HCT116 (cell line): Measurements from ENCODE around the gene TRUB1. TPM values are rescaled to one million over a fixed set of nuclear protein-coding genes. Genes with fewer than 3 reads are reported as not detected.
"Not testable (repeated sequence)": the region's sequence is repeated elsewhere in the genome, so short reads cannot be mapped to it uniquely, and the experiment has no call there.

Experiments used
- ATAC-seq: fragments of 200-7000 bp; cut with Tn5 transposase; 2 replicates; pipeline ENCODE4 v1.9.1; 2020; ENCODE audit warnings: mild to moderate bottlenecking, moderate library complexity
- BruUV-seq: library from RNA; stranded (reverse); fragments of 400-500 nt; replicated peaks from 2 replicates; lab custom pipeline; 2021; lab: Mats Ljungman, UMichigan
- CTCF ChIA-PET: fragments of 300-600 bp; sonication (Branson Sonifier 250); formaldehyde crosslinking; loops from one replicate; lab custom pipeline; 2021; ENCODE audit warnings: antibody characterized with exemption; lab: Charles Lee
- POLR2A ChIA-PET: fragments of 300-600, 350-600 bp; sonication (Branson Sonifier 250); formaldehyde crosslinking; loops from one replicate; lab custom pipeline; 2021; ENCODE audit warnings: antibody characterized with exemption; lab: Charles Lee
- RAD21 ChIA-PET, 2 experiments: fragments of 300-600 bp; sonication (Branson Sonifier 250); formaldehyde crosslinking; loops; one replicate each; lab custom pipeline; 2023; ENCODE audit warnings: low total read pairs in 2 of 2; ENCODE audit not compliant: uncharacterized antibody in 2 of 2, unreplicated experiment in 2 of 2, low non-redundant PET in 1 of 2; lab: Charles Lee
- DNase-seq: peaks from one replicate; pipeline ENCODE4 v3.0.0-alpha.2; 2010; ENCODE audit warnings: low read depth, low spot score
- H2AFZ ChIP-seq: fragments of 200-600 bp; shearing (Covaris generic), sonication (generic); 2 replicates; pipeline ENCODE4 v1.6.1; 2017; ENCODE audit warnings: low read depth, mixed run types, mixed read lengths, antibody characterized with exemption, low read length; ENCODE audit not compliant: poor library complexity, severe bottlenecking
- H3K27ac ChIP-seq: 2 replicates; pipeline ENCODE4 v1.5.1; 2012; ENCODE audit warnings: low read depth, low read length
- H3K27me3 ChIP-seq: fragments of 200-600 bp; sonication (generic); 2 replicates; pipeline ENCODE4 v1.6.1; 2016; ENCODE audit warnings: mixed run types, low read length, mixed read lengths; ENCODE audit not compliant: insufficient read depth
- H3K36me3 ChIP-seq, 2 experiments: fragments of 200-500 bp in 1 of 2; fragments of 200-600 bp in 1 of 2; sonication (Bioruptor generic) in 1 of 2; sonication (generic) in 1 of 2; 2 replicates each; pipeline versions ENCODE4 v1.5.1 to v1.6.1; 2014 to 2016; ENCODE audit warnings: low read length in 2 of 2, inconsistent platforms in 1 of 2, mixed read lengths in 1 of 2, mixed run types in 1 of 2; ENCODE audit not compliant: insufficient read depth in 2 of 2, control insufficient read depth in 1 of 2
- H3K4me1 ChIP-seq, 2 experiments: fragments of 200-600 bp in 1 of 2; sonication (generic) in 1 of 2; 2 replicates each; pipeline versions ENCODE4 v1.5.1 to v1.6.1; 2012 to 2017; ENCODE audit warnings: low read length in 2 of 2, inconsistent platforms in 1 of 2, mild to moderate bottlenecking in 1 of 2, mixed read lengths in 1 of 2, mixed run types in 1 of 2, moderate library complexity in 1 of 2; ENCODE audit not compliant: insufficient read depth in 2 of 2, control insufficient read depth in 1 of 2
- H3K4me2 ChIP-seq: fragments of 200-600 bp; sonication (generic); 2 replicates; pipeline ENCODE4 v1.6.1; 2017; ENCODE audit warnings: mixed run types, low read length, mixed read lengths
- H3K4me3 ChIP-seq, 2 experiments: fragments of 200-600 bp in 1 of 2; sonication (generic) in 1 of 2; replicated peaks in 1 of 2; 2 replicates each; pipeline ENCODE4 v1.5.1; 2011 to 2016; ENCODE audit warnings: low read length in 2 of 2, control low read depth in 1 of 2, low read depth in 1 of 2, mild to moderate bottlenecking in 1 of 2, mixed read lengths in 1 of 2, mixed run types in 1 of 2
- H3K79me2 ChIP-seq: fragments of 200-600 bp; sonication (generic); 2 replicates; pipeline ENCODE4 v1.6.1; 2017; ENCODE audit warnings: mild to moderate bottlenecking, mixed run types, low read length, moderate library complexity, mixed read lengths; ENCODE audit not compliant: insufficient read depth
- H3K9ac ChIP-seq: fragments of 200-600 bp; sonication (generic); 2 replicates; pipeline ENCODE4 v1.6.1; 2016; ENCODE audit warnings: low read length, mixed read lengths
- H3K9me2 ChIP-seq: fragments of 200-600 bp; sonication (generic), shearing (Covaris generic); 2 replicates; pipeline ENCODE4 v1.6.1; 2017; ENCODE audit warnings: mixed run types, mild to moderate bottlenecking, moderate library complexity; ENCODE audit not compliant: insufficient read depth
- H3K9me3 ChIP-seq, 2 experiments: fragments of 200-500 bp in 1 of 2; fragments of 200-600 bp in 1 of 2; sonication (Bioruptor generic) in 1 of 2; sonication (generic) in 1 of 2; 2 replicates each; pipeline ENCODE4 v1.6.1; 2014 to 2017; ENCODE audit warnings: low read length in 2 of 2, mixed read lengths in 2 of 2, inconsistent platforms in 1 of 2, low read depth in 1 of 2, mild to moderate bottlenecking in 1 of 2, mixed run types in 1 of 2, moderate library complexity in 1 of 2; ENCODE audit not compliant: control insufficient read depth in 1 of 2, insufficient read depth in 1 of 2
- H4K20me1 ChIP-seq: fragments of 200-600 bp; sonication (generic), shearing (Covaris generic); 2 replicates; pipeline ENCODE4 v1.6.1; 2017; ENCODE audit warnings: mixed run types, mild to moderate bottlenecking, moderate library complexity; ENCODE audit not compliant: insufficient read depth
- CEBPB ChIP-seq: IDR thresholded peaks from 2 replicates; pipeline ENCODE4 v1.6.1; 2012; ENCODE audit warnings: low read depth
- EGR1 ChIP-seq: IDR thresholded peaks from 2 replicates; pipeline ENCODE4 v1.6.1; 2012; ENCODE audit warnings: low read depth
- ELF1 ChIP-seq: IDR thresholded peaks from 2 replicates; pipeline ENCODE4 v1.6.1; 2012; ENCODE audit warnings: low read depth, borderline replicate concordance
- EZH2 ChIP-seq: fragments of 200-600 bp; sonication (generic); IDR thresholded peaks from 2 replicates; pipeline ENCODE4 v1.6.1; 2017; ENCODE audit warnings: antibody characterized with exemption, mixed run types
- EZH2phosphoT487 ChIP-seq: fragments of 200-600 bp; IDR thresholded peaks from 2 replicates; pipeline ENCODE4 v1.6.1; 2018; ENCODE audit warnings: antibody characterized with exemption, borderline replicate concordance
- FOSL1 ChIP-seq: IDR thresholded peaks from 2 replicates; pipeline ENCODE4 v1.6.1; 2012; ENCODE audit warnings: low read depth
- JUND ChIP-seq: IDR thresholded peaks from 2 replicates; pipeline ENCODE4 v1.6.1; 2012
- POLR2A ChIP-seq: IDR thresholded peaks from 2 replicates; pipeline ENCODE4 v1.7.0; 2011; ENCODE audit warnings: borderline replicate concordance; ENCODE audit not compliant: insufficient read depth, insufficient read length; ENCODE audit errors: extremely low read depth
- POLR2AphosphoS5 ChIP-seq: IDR thresholded peaks from 2 replicates; pipeline ENCODE4 v1.6.1; 2011; ENCODE audit warnings: mild to moderate bottlenecking, low read depth, low read length, moderate library complexity
- RAD21 ChIP-seq: IDR thresholded peaks from 2 replicates; pipeline ENCODE4 v1.6.1; 2012; ENCODE audit warnings: low read depth, mild to moderate bottlenecking
- SIN3A ChIP-seq: IDR thresholded peaks from 2 replicates; pipeline ENCODE4 v1.6.1; 2012; ENCODE audit warnings: low read depth
- SP1 ChIP-seq: IDR thresholded peaks from 2 replicates; pipeline ENCODE4 v1.6.1; 2012; ENCODE audit warnings: low read depth
- SRF ChIP-seq: IDR thresholded peaks from 2 replicates; pipeline ENCODE4 v1.6.1; 2012; ENCODE audit warnings: low read depth
- TCF7L2 ChIP-seq: IDR thresholded peaks from 2 replicates; pipeline ENCODE4 v1.7.0; 2011; ENCODE audit warnings: borderline replicate concordance, inconsistent platforms; ENCODE audit not compliant: insufficient read depth, insufficient read length; ENCODE audit errors: extremely low read depth
- YY1 ChIP-seq: IDR thresholded peaks from 2 replicates; pipeline ENCODE4 v1.6.1; 2011; ENCODE audit warnings: low read length, low read depth, moderate library complexity, mild to moderate bottlenecking; ENCODE audit not compliant: insufficient replicate concordance; ENCODE audit errors: extremely low read depth
- ZFX ChIP-seq: fragments of 450-650 bp; IDR thresholded peaks from 2 replicates; pipeline ENCODE4 v1.6.1; 2017
- intact Hi-C: fragments of 100-400 bp; cut with micrococcal nuclease; formaldehyde crosslinking; loops from 2 replicates; pipeline ENCODE4 v1.10.0; 2022
- total RNA-seq: library from RNA; stranded (reverse); gene quantifications from one replicate; pipeline ENCODE4 v1.2.1, GENCODE V29; 2021; ENCODE audit not compliant: unreplicated experiment
- TF ChIP-seq, protein P1 (sequence below): IDR thresholded peaks from 2 replicates; pipeline ENCODE4 v1.6.1; 2012; ENCODE audit warnings: low read depth
- TF ChIP-seq, protein P2 (sequence below): IDR thresholded peaks from 2 replicates; pipeline ENCODE4 v1.6.1; 2012
- TF ChIP-seq, protein P3 (sequence below): IDR thresholded peaks from 2 replicates; pipeline ENCODE4 v1.6.1; 2012

TRUB1 gene
- total RNA-seq, 1 experiment from 2014 or later = 44.1 TPM

DNA sequence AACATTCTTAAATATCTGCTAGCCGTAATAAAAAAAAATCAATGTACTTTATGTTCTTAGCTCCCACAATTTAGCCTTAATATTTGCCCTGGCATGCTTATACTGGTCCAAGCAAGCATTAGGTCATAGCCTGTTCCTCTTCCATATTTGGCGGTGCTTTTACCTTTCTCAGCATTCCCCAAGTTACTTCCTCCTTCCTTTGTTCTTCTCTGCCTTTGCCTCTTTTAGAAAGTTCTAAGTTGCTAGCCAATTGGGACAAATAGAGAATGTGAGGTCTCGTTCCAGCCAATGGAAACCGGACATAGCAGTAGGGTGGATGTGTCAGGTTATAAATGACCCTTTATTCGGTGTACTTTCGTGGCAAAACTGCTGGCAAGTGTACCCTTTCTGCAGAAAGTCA, 41.0 kb upstream of the TRUB1 start:
- H3K9ac ChIP-seq, RAD21 ChIA-PET, intact Hi-C loops, POLR2A ChIA-PET, BruUV-seq, H3K4me3 ChIP-seq, H3K79me2 ChIP-seq, H3K27me3 ChIP-seq, H3K36me3 ChIP-seq, H3K4me1 ChIP-seq, H3K9me3 ChIP-seq, H3K9me2 ChIP-seq, ATAC-seq, H3K27ac ChIP-seq, H3K4me2 ChIP-seq, DNase-seq, CTCF ChIA-PET, H2AFZ ChIP-seq, H4K20me1 ChIP-seq: not testable (repeated sequence)
- peak; percentile 18; the same call in 1 of the 2 replicates for TF ChIP-seq SRF

DNA sequence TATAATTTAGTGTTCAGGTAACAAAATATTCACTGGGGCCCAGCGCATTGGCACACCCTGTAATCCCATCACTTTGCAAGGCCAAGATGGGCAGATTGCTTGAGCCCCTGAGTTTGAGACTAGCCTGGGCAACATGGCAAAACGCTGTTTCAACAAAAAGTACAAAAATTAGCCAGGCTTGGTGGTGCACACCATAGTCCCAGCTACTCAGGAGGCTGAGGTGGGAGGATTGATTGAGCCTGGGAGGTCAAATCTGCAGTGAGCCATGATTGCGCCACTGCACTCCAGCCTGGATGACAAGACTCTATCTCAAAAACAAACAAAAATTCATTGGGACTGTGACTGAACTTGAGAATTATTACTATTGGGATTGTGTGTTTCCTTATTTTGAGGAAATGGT, 40.4 kb upstream of the TRUB1 start:
- no peaks in the 10 kb centered on the region for H3K9me2 ChIP-seq
- H3K27me3 ChIP-seq = no peaks in the 10 kb centered on the region
- H3K9me3 ChIP-seq = no peaks in the 10 kb centered on the region
- H3K79me2 ChIP-seq = no peaks in the 10 kb centered on the region
- CTCF ChIA-PET = no interaction called here
- H3K4me1 ChIP-seq = no peaks in the 10 kb centered on the region
- no peaks in the 10 kb centered on the region for H3K36me3 ChIP-seq
- H4K20me1 ChIP-seq = no peaks in the 10 kb centered on the region
- H2AFZ ChIP-seq = no peak overlapping the region
- POLR2A ChIA-PET = no interaction called here
- H3K4me2 ChIP-seq = no peak overlapping the region
- no peak for ATAC-seq
- DNase-seq = no peak
- H3K4me3 ChIP-seq = no peak overlapping the region
- H3K27ac ChIP-seq = no peak overlapping the region
- no TSS peak for BruUV-seq
- H3K9ac ChIP-seq = no peak overlapping the region
- intact Hi-C loops = no loop called here
- RAD21 ChIA-PET = no interaction called here
- TF ChIP-seq ZFX (no peak), EZH2phosphoT487 (no peak), SP1 (no peak), YY1 (no peak), FOSL1 (no peak), SIN3A (no peak), JUND (no peak), ELF1 (no peak), RAD21 (no peak), POLR2A (no peak), CEBPB (no peak), POLR2AphosphoS5 (no peak), EGR1 (no peak), EZH2 (no peak), TCF7L2 (no peak)
- TF ChIP-seq, protein P1, sequence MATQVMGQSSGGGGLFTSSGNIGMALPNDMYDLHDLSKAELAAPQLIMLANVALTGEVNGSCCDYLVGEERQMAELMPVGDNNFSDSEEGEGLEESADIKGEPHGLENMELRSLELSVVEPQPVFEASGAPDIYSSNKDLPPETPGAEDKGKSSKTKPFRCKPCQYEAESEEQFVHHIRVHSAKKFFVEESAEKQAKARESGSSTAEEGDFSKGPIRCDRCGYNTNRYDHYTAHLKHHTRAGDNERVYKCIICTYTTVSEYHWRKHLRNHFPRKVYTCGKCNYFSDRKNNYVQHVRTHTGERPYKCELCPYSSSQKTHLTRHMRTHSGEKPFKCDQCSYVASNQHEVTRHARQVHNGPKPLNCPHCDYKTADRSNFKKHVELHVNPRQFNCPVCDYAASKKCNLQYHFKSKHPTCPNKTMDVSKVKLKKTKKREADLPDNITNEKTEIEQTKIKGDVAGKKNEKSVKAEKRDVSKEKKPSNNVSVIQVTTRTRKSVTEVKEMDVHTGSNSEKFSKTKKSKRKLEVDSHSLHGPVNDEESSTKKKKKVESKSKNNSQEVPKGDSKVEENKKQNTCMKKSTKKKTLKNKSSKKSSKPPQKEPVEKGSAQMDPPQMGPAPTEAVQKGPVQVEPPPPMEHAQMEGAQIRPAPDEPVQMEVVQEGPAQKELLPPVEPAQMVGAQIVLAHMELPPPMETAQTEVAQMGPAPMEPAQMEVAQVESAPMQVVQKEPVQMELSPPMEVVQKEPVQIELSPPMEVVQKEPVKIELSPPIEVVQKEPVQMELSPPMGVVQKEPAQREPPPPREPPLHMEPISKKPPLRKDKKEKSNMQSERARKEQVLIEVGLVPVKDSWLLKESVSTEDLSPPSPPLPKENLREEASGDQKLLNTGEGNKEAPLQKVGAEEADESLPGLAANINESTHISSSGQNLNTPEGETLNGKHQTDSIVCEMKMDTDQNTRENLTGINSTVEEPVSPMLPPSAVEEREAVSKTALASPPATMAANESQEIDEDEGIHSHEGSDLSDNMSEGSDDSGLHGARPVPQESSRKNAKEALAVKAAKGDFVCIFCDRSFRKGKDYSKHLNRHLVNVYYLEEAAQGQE = no peak
- TF ChIP-seq, protein P2, sequence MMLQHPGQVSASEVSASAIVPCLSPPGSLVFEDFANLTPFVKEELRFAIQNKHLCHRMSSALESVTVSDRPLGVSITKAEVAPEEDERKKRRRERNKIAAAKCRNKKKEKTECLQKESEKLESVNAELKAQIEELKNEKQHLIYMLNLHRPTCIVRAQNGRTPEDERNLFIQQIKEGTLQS = no peak
- TF ChIP-seq, protein P3, sequence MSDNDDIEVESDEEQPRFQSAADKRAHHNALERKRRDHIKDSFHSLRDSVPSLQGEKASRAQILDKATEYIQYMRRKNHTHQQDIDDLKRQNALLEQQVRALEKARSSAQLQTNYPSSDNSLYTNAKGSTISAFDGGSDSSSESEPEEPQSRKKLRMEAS = no peak
